ENCODE results near the gene PCSK6.

DNA sequence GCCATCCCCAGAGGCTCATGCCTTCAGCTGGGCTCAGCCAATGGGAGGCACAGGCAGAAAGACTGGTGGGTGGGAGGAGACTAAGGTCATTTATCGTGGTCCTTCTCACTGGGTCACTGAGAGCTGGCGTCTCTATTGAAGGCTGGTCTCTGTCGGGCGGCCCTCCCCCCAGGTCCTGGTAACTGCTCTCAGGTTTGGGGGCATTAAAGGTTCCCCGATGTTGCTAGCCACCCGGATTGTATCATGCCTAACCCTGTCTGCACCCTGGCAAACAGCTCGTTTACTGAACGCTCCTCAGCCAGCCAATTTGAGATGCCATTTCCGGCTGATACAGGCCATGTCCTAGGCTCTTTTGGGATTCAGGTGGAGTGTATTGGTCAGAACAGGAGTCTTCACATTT is 222.7 kb downstream of the PCSK6 start:
- TF ChIP-seq EZH2phosphoT487 (IDR thresholded peaks at IDR 0.05; ENCODE audit: borderline replicate concordance, low read depth, low read length): no peak
- TF ChIP-seq, protein P1, sequence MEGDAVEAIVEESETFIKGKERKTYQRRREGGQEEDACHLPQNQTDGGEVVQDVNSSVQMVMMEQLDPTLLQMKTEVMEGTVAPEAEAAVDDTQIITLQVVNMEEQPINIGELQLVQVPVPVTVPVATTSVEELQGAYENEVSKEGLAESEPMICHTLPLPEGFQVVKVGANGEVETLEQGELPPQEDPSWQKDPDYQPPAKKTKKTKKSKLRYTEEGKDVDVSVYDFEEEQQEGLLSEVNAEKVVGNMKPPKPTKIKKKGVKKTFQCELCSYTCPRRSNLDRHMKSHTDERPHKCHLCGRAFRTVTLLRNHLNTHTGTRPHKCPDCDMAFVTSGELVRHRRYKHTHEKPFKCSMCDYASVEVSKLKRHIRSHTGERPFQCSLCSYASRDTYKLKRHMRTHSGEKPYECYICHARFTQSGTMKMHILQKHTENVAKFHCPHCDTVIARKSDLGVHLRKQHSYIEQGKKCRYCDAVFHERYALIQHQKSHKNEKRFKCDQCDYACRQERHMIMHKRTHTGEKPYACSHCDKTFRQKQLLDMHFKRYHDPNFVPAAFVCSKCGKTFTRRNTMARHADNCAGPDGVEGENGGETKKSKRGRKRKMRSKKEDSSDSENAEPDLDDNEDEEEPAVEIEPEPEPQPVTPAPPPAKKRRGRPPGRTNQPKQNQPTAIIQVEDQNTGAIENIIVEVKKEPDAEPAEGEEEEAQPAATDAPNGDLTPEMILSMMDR (conservative IDR thresholded peaks at IDR 0.05; ENCODE audit: low read length): no peak
